ENCODE data around the gene FCN2. TPM values are rescaled to one million over a fixed set of nuclear protein-coding genes. Genes with fewer than 3 reads are reported as not detected.

FCN2 gene
- total RNA-seq, 6 donors from 2014 or later, result not detected

DNA sequence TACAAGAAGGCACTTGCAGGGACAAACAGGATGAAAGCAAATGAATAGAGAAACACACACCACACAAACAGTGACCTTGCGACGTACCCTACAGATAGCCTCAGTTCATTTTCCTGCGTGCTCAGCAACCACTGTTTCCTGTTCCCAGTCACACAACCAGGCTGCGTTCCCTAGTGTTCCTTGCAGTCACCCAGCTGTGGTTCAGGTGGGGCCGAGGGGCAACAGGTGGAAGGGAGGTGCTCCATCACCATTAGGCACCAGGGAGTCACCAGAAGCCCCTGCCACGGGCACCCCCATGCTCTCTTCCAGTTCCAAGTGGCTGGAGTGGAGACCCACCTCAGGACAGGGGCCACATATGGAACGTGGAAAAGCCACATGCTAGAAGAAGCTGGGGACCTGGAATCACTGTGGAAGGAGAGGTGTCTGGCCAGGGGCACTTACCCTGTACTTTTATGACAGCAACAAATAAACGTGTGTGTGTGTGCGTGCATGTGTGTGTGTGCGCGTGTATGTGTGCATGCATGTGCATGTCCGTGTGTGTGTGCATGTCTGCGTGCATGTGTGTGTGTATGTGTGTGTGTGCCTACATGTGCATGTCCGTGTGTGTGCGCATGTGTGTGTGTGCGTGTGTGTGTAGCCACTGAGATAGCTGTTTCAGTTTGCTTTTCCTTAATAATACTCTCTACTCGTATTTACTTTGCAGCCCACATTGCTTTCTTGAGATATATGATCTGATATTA, 18.8 kb upstream of the FCN2 start:
- TF ChIP-seq, protein P1, sequence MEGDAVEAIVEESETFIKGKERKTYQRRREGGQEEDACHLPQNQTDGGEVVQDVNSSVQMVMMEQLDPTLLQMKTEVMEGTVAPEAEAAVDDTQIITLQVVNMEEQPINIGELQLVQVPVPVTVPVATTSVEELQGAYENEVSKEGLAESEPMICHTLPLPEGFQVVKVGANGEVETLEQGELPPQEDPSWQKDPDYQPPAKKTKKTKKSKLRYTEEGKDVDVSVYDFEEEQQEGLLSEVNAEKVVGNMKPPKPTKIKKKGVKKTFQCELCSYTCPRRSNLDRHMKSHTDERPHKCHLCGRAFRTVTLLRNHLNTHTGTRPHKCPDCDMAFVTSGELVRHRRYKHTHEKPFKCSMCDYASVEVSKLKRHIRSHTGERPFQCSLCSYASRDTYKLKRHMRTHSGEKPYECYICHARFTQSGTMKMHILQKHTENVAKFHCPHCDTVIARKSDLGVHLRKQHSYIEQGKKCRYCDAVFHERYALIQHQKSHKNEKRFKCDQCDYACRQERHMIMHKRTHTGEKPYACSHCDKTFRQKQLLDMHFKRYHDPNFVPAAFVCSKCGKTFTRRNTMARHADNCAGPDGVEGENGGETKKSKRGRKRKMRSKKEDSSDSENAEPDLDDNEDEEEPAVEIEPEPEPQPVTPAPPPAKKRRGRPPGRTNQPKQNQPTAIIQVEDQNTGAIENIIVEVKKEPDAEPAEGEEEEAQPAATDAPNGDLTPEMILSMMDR (IDR thresholded peaks at IDR 0.05), result no peak
- TF ChIP-seq POLR2A (IDR thresholded peaks at IDR 0.05), result no peak
- Histone ChIP-seq H3K27me3 (no peaks in the 10 kb centered on the region), H3K27ac (no peak overlapping the region), H3K9me3 (no peaks in the 10 kb centered on the region), H3K36me3 (no peaks in the 10 kb centered on the region), H3K4me1 (no peaks in the 10 kb centered on the region), H3K4me3 (no peak overlapping the region)
- 82 to 86% methylated on average over 16 to 17 of the region's 17 CpGs for WGBS, 2 donors
- DNase-seq (peak in 1 of 2 donors; percentile 10), ATAC-seq (ENCODE audit: low FRiP score in 2 of 2) (no peak)

DNA sequence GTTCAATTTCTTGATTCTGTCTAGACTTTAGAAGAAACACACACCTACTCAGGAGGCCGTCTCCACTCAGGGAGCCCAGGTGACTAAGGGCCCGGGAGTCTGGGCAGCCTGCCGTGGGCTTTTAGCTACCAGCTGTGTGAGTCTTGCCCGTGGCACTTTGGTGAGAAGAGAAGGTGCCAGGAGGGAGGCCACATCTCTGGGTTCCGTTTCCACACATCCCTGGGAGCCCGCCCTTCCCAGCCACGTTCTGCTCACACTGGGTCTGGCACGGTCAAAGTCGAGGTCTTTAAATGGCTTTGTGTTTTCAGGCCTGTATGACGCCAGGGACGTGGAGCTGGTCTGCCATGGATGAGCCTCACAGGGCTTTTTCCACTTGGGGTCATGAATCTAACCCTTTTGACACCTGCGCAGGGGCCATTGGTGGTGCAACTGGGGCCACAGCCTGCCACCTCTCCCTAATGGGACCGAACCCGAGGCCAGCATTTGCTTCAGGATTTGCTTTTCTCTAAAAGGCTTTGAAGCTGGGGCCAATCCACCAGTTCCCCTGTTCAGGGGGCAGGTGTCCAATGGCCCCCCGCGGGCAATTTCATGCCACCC, 17.2 kb upstream of the FCN2 start:
- no peak for TF ChIP-seq POLR2A (IDR thresholded peaks at IDR 0.05)
- no peak for TF ChIP-seq POLR2AphosphoS5 (IDR thresholded peaks at IDR 0.05)
- TF ChIP-seq EP300 (IDR thresholded peaks at IDR 0.05), result no peak
- DNase-seq, result peak in 1 of 2 donors; percentile 14
- no peak for ATAC-seq (ENCODE audit: low FRiP score in 2 of 2)
- no peaks in the 10 kb centered on the region for H3K36me3 ChIP-seq
- no peak overlapping the region for H3K27ac ChIP-seq
- no peaks in the 10 kb centered on the region for H3K9me3 ChIP-seq
- WGBS, 2 donors, result 74 to 92% methylated on average over 15 to 16 of the region's 16 CpGs
- H3K4me1 ChIP-seq, result no peaks in the 10 kb centered on the region
- no peaks in the 10 kb centered on the region for H3K27me3 ChIP-seq
- no peak overlapping the region for H3K4me3 ChIP-seq

DNA sequence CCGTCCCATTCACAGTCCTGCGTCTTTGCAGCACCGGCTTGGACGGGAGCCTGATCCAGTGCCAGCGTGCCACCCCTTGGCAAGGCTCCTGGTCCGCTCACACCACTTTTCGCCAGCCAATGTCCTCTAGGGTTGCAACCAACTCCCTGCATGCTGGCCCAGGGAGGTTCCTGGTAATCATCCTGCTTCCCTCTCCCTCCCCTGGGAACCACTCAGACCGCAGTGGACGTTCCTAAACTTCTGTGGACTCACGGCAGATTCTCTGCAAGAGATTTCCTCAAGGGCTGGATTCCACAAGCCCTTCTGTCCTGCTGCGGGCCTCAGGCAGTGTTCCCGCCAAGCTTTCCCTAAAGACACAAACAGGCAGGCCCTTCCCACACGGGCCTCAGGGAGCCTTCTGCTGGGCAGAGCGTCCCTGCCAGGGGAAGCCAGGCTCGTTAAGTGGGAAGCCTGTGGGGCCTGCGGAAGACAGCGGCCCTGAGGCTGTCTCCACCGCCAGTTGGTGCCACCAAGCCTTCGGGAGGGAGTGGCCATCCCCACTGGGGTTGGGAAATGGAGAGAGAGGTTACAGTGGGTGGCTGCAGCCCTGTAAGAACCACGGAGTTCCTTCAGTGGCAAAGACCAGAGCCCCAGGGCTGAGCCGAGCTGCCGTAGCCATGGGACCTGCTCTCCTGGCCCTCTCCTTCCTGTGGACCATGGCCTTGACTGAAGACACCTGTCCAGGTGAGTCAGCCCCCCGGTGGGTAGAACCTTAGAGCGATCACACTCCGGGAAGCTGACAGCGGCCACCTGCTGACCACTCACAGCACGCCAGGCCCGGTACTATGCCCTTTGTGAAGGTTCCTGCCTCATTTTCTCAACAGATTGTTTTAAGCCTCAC, 16.4 kb upstream of the FCN2 start:
- no peaks in the 10 kb centered on the region for H3K36me3 ChIP-seq
- TF ChIP-seq EP300 (IDR thresholded peaks at IDR 0.05) (no peak), POLR2A (IDR thresholded peaks at IDR 0.05) (no peak), POLR2AphosphoS5 (IDR thresholded peaks at IDR 0.05) (no peak)
- TF ChIP-seq, protein P1 (IDR thresholded peaks at IDR 0.05), result no peak
- 77 to 81% methylated on average over 22 to 28 of the region's 28 CpGs for WGBS, 2 donors
- no peaks in the 10 kb centered on the region for H3K9me3 ChIP-seq
- peak in 1 of 2 donors; percentile 18 for DNase-seq
- no peak overlapping the region for H3K27ac ChIP-seq
- H3K4me3 ChIP-seq, result no peak overlapping the region
- no peak for ATAC-seq (ENCODE audit: low FRiP score in 2 of 2)
- H3K27me3 ChIP-seq, result no peaks in the 10 kb centered on the region
- no peaks in the 10 kb centered on the region for H3K4me1 ChIP-seq

DNA sequence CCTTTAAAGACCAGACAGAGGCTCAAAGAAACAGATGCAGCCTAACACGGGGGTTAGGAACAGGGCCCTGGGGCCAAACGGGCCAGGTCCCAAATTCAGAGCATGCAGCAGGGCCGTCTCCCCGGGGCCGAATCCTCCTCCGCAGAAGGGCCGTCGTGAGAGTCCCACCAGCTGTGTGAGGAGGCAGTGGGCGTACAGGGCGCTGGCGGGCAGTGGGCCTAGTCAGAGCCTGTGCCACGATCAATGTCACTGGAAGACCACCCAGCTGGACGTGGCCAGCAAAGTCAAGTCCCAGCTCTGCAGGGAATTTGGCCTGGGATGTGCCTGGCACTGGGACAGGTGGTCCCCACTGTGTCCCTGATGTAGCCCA, 15.8 kb upstream of the FCN2 start:
- Histone ChIP-seq H3K27ac (no peak overlapping the region), H3K27me3 (no peaks in the 10 kb centered on the region), H3K36me3 (no peaks in the 10 kb centered on the region), H3K4me1 (no peaks in the 10 kb centered on the region), H3K4me3 (no peak overlapping the region), H3K9me3 (no peaks in the 10 kb centered on the region)
- ATAC-seq (ENCODE audit: low FRiP score in 2 of 2) (no peak), DNase-seq (peak in 1 of 2 donors; percentile 16)
- 90 to 92% methylated on average over 5 to 13 of the region's 13 CpGs for WGBS, 2 donors
- TF ChIP-seq, protein P1 (IDR thresholded peaks at IDR 0.05), result no peak
- TF ChIP-seq POLR2AphosphoS5 (IDR thresholded peaks at IDR 0.05), result no peak
- TF ChIP-seq POLR2A (IDR thresholded peaks at IDR 0.05), result no peak
- no peak for TF ChIP-seq EP300 (IDR thresholded peaks at IDR 0.05)

Measured in upper lobe of left lung (tissue), 6 donors.